NT2/D1 (cell line): ENCODE measurements around the gene C20orf144.

Experiments used
- DNase-seq: peaks from one replicate; pipeline ENCODE4 v3.0.0-alpha.2; 2011; ENCODE audit warnings: low read depth, low spot score
- H3K27me3 ChIP-seq: 2 replicates; pipeline ENCODE4 v1.6.0; 2011; ENCODE audit warnings: mild to moderate bottlenecking; ENCODE audit not compliant: insufficient read length, insufficient read depth
- H3K36me3 ChIP-seq: 2 replicates; pipeline ENCODE4 v1.6.1; 2011; ENCODE audit warnings: mild to moderate bottlenecking, low read length, mixed read lengths; ENCODE audit not compliant: insufficient read depth, insufficient read length
- H3K4me1 ChIP-seq: 2 replicates; pipeline ENCODE4 v1.5.1; 2011; ENCODE audit not compliant: insufficient read depth, insufficient read length
- H3K4me3 ChIP-seq: 2 replicates; pipeline ENCODE4 v1.5.1; 2011; ENCODE audit warnings: low read depth; ENCODE audit not compliant: insufficient read length
- H3K9ac ChIP-seq: 2 replicates; pipeline ENCODE4 v1.6.0; 2011; ENCODE audit warnings: low read depth; ENCODE audit not compliant: insufficient read length
- H3K9me3 ChIP-seq: 2 replicates; pipeline ENCODE4 v1.5.1; 2011; ENCODE audit warnings: mild to moderate bottlenecking, low read length; ENCODE audit not compliant: insufficient read depth
- SUZ12 ChIP-seq: IDR thresholded peaks from 2 replicates; pipeline ENCODE4 v1.6.1; 2011; ENCODE audit not compliant: insufficient read length, insufficient read depth; ENCODE audit errors: extremely low read depth
- YY1 ChIP-seq: IDR thresholded peaks from 2 replicates; pipeline ENCODE4 v1.6.1; 2011; ENCODE audit not compliant: insufficient read length, insufficient read depth
- ZNF274 ChIP-seq: IDR thresholded peaks from 2 replicates; pipeline ENCODE4 v1.6.1; 2011; ENCODE audit warnings: mild to moderate bottlenecking, low read depth, low read length

Gene C20orf144

DNA sequence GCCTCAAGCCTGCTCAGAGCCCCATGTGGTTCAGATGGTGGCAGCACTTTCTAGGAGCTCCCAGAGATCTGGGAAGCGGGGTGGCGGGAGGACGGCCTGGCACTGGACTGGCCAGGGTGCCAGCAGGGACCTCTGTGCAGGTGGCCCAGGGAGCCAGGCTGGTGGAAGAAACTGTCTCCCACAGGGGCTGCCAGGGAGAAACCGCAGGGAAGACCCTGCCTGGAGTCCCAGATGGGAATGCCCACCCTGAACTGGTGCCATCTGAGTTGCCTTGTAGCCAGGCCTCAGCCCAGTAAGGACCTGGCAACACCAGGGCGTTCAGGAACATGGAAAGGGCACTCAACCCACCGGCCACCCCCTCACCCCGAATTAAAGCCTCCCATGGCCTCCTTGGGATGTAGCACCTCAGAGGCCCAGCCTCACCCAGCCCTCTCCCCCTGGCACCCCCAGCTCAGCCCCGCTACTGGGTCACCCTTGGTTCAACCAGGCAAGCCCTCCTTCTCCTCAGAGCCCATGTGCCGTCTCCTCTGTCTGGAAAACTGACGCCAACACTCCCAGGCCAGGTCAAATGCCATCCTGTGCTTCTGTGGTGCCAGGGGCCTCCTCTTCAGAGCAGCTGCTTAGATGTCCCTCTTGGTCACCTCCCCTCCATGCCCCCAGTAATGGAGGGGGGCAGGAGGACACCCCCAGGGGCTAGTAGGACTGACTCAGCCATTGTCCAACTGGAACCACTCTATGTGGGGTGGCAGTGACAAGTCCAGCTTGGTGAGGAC is 5.9 kb upstream of the C20orf144 start:
- no peak for DNase-seq
- peaks cover 2% of the 10 kb centered on the region for H3K4me1 ChIP-seq
- TF ChIP-seq YY1: no peak
- TF ChIP-seq SUZ12: no peak
- TF ChIP-seq ZNF274: no peak
- H3K9me3 ChIP-seq: no peaks in the 10 kb centered on the region
- no peak overlapping the region for H3K9ac ChIP-seq
- no peaks in the 10 kb centered on the region for H3K27me3 ChIP-seq
- H3K36me3 ChIP-seq: peaks cover 63% of the 10 kb centered on the region
- no peak overlapping the region for H3K4me3 ChIP-seq

- no peaks in the 10 kb centered on the region for H3K27me3 ChIP-seq
- H3K4me1 ChIP-seq: peaks cover 2% of the 10 kb centered on the region
- peaks cover 68% of the 10 kb centered on the region for H3K36me3 ChIP-seq
- H3K4me3 ChIP-seq: no peak overlapping the region
- no peaks in the 10 kb centered on the region for H3K9me3 ChIP-seq
- no peak for DNase-seq
- TF ChIP-seq ZNF274 (no peak), SUZ12 (no peak)
- no peak overlapping the region for H3K9ac ChIP-seq
Observed at GRCh38 chr20:33656783-33657703, 5.1 kb upstream of the C20orf144 start.

DNA sequence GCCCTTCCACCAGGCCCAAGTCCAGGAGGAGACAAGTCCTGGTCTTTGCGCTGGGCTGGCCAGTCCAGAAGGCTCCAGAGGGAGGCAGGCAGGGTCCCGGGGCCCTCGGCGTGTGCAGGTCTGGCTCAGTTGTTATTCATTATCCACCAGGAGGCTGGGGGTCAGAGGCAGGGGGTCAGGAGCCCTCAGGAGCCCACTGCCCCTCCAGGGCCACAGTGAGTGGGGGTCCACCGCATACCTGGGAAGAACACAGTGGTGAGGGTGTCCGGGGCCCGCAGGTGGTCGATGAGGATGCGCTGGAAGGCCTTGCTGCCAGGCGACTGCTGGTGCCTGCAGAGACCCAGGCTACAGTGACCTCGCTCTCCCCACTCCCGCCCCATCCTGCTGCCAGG is 4.4 kb upstream of the C20orf144 start:
- no peak for TF ChIP-seq SUZ12
- TF ChIP-seq YY1: no peak
- no peak for TF ChIP-seq ZNF274
- no peak overlapping the region for H3K4me3 ChIP-seq
- no peak for DNase-seq
- no peak overlapping the region for H3K9ac ChIP-seq
- no peaks in the 10 kb centered on the region for H3K9me3 ChIP-seq
- peaks cover 5% of the 10 kb centered on the region for H3K4me1 ChIP-seq
- peaks cover 70% of the 10 kb centered on the region for H3K36me3 ChIP-seq
- no peaks in the 10 kb centered on the region for H3K27me3 ChIP-seq

DNA sequence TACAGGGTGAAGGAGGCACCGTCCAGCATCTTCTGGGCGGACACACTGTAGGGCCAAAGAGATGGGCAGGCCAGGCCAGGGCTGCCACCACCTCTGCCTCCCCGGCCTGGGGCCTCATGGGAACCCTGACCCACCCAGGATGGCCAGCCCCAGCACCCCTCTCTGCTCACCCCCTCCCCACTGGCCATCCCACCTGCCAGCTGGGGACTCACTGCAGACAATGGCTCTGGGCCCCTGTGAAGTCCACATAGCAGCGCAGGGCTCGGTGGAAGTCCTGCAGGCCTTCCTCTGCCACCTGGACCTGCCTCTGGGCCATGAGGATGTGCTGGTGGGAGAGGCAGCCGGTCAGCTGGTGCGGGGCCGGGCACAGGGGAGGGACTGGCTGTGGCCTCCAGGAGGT is 3.6 kb upstream of the C20orf144 start:
- Histone ChIP-seq H3K27me3 (no peaks in the 10 kb centered on the region), H3K36me3 (peaks cover 70% of the 10 kb centered on the region), H3K9ac (no peak overlapping the region), H3K4me3 (no peak overlapping the region), H3K9me3 (no peaks in the 10 kb centered on the region), H3K4me1 (peaks cover 4% of the 10 kb centered on the region)
- no peak for TF ChIP-seq YY1
- TF ChIP-seq SUZ12: no peak
- no peak for TF ChIP-seq ZNF274
- no peak for DNase-seq

- Histone ChIP-seq H3K9me3 (no peaks in the 10 kb centered on the region), H3K9ac (no peak overlapping the region), H3K4me1 (peaks cover 5% of the 10 kb centered on the region), H3K4me3 (no peak overlapping the region), H3K36me3 (peaks cover 70% of the 10 kb centered on the region), H3K27me3 (no peaks in the 10 kb centered on the region)
- no peak for DNase-seq
- TF ChIP-seq SUZ12 (no peak), YY1 (no peak), ZNF274 (no peak)
Observed at GRCh38 chr20:33658929-33659328, 3.2 kb upstream of the C20orf144 start.

DNA sequence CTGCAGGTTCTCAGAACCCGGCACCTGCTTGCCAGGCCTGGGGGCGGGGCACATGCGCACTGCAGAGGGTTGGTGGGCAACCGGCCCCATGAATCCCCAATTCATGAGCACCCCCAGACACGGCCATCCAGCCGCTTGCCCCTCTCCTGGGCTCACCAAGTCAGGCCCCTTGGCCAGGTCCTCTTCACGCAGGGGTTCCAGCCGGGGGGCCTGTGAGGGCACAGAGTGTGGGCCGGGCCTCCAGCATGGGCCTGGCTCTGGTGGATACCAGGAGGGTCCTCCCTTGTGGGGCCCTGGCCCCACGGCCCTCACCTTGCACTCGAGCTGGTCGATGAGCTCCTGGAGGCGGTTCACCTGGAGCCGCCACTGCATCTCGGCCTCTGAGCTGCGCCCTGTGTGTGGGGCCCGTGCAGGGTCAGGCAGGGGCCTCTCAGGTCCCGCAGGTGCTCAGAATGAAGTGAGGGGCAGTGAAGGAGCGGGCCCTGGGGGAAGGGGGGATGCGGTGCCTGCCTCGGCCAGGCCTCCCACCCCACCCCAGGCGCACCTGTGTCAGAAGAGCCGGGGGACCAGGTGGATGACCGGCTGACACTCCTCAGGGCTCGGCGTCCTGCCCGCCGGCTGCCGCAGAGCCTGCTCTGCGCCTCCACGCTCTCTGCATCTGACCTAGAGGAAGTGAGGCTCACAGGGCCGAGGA is 2.6 kb upstream of the C20orf144 start:
- no peak overlapping the region for H3K9ac ChIP-seq
- H3K4me1 ChIP-seq: peaks cover 9% of the 10 kb centered on the region
- H3K27me3 ChIP-seq: no peaks in the 10 kb centered on the region

More for the DNA sequence above, 2.6 kb upstream of the C20orf144 start:
- no peaks in the 10 kb centered on the region for H3K9me3 ChIP-seq
- no peak for TF ChIP-seq ZNF274
- no peak for TF ChIP-seq YY1
- no peak for TF ChIP-seq SUZ12
- peaks cover 65% of the 10 kb centered on the region for H3K36me3 ChIP-seq
- no peak for DNase-seq
- H3K4me3 ChIP-seq: no peak overlapping the region
